K562 (cell line): ENCODE measurements around the gene TM7SF3. TPM values are rescaled to one million over a fixed set of nuclear protein-coding genes. Genes with fewer than 3 reads are reported as not detected.

Experiments used
- ATAC-seq: fragments of 200-7000 bp; cut with Tn5 transposase; 3 replicates; pipeline ENCODE4 v1.9.1; 2020; ENCODE audit warnings: moderate library complexity
- BruUV-seq: library from RNA; stranded (reverse); fragments of 400-500 nt; replicated peaks from 2 replicates; lab custom pipeline; 2021; lab: Mats Ljungman, UMichigan
- CTCF ChIA-PET: fragments of 300-600 bp; formaldehyde crosslinking; extraction: SDS; loops from one replicate; lab custom pipeline; 2021; ENCODE audit warnings: low intra/inter-chr PET ratio; lab: Yijun Ruan, JAX
- POLR2A ChIA-PET: fragments of 300-600, 350-650 bp; sonication (Branson Sonifier 250); formaldehyde crosslinking; extraction: SDS; loops from one replicate; lab custom pipeline; 2021; ENCODE audit warnings: antibody characterized with exemption, inconsistent platforms; lab: Yijun Ruan, JAX
- DNase-seq, 4 experiments: peaks; one replicate each; pipeline versions ENCODE4 v3.0.0 to v3.0.0-alpha.2; 2011 to 2018; ENCODE audit warnings: low spot score in 3 of 4, mixed read lengths in 3 of 4; ENCODE audit errors: extremely low read depth in 1 of 4
- FAIRE-seq: peaks from 2 replicates; lab custom pipeline; 2011; peaks lifted over from hg19 to GRCh38; lab: Jason Lieb, UNC
- H2AFZ ChIP-seq: 2 replicates; pipeline ENCODE4 v1.6.0; 2011; ENCODE audit warnings: low read depth, low read length, control low read depth, inconsistent platforms
- H3K27ac ChIP-seq: fragments of 200-600 bp; 3 replicates; pipeline ENCODE4 v1.8.0; 2011; ENCODE audit warnings: low read depth, mild to moderate bottlenecking, control low read depth, inconsistent platforms, low read length, moderate library complexity, mixed read lengths; ENCODE audit errors: extremely low read depth
- H3K27me3 ChIP-seq, 2 experiments: fragments of 300-600 bp in 1 of 2; 2 replicates in 1 of 2; 3 replicates in 1 of 2; pipeline versions ENCODE4 v1.6.0 to v1.8.0; 2011; ENCODE audit warnings: inconsistent platforms in 2 of 2, low read length in 2 of 2, mild to moderate bottlenecking in 1 of 2, mixed read lengths in 1 of 2, moderate library complexity in 1 of 2; ENCODE audit not compliant: control insufficient read depth in 2 of 2, insufficient read depth in 2 of 2
- H3K36me3 ChIP-seq: fragments of 300-600 bp; 3 replicates; pipeline ENCODE4 v1.8.0; 2011; ENCODE audit warnings: mild to moderate bottlenecking, low read length, inconsistent platforms; ENCODE audit not compliant: control insufficient read depth, insufficient read depth
- H3K4me1 ChIP-seq, 2 experiments: fragments of 200-600 bp in 1 of 2; replicated peaks in 1 of 2; 2 replicates in 1 of 2; 3 replicates in 1 of 2; pipeline versions ENCODE4 v1.5.1 to v1.8.0; 2011; ENCODE audit warnings: inconsistent platforms in 2 of 2, low read length in 2 of 2, mild to moderate bottlenecking in 1 of 2, mixed read lengths in 1 of 2, moderate library complexity in 1 of 2; ENCODE audit not compliant: control insufficient read depth in 2 of 2, insufficient read depth in 2 of 2
- H3K4me2 ChIP-seq: 2 replicates; pipeline ENCODE4 v1.6.1; 2011; ENCODE audit warnings: low read length, control low read depth, inconsistent platforms, mixed read lengths; ENCODE audit not compliant: insufficient read depth
- H3K4me3 ChIP-seq: fragments of 200-600 bp; sonication (generic), shearing (Covaris generic); 2 replicates; pipeline ENCODE4 v1.5.1; 2016; ENCODE audit warnings: control low read depth, inconsistent platforms
- H3K79me2 ChIP-seq: fragments of 200-600 bp; 3 replicates; pipeline ENCODE4 v1.8.0; 2011; ENCODE audit warnings: low read length, inconsistent platforms; ENCODE audit not compliant: control insufficient read depth, insufficient read depth
- H3K9ac ChIP-seq, 2 experiments: 2 replicates each; pipeline versions ENCODE4 v1.6.0 to v1.6.1; 2011; ENCODE audit warnings: low read depth in 2 of 2, low read length in 2 of 2, control low read depth in 1 of 2, inconsistent platforms in 1 of 2, mild to moderate bottlenecking in 1 of 2, mixed read lengths in 1 of 2; ENCODE audit not compliant: insufficient read depth in 1 of 2
- H3K9me1 ChIP-seq: one replicate; pipeline ENCODE4 v1.6.0; 2011; ENCODE audit warnings: inconsistent platforms, mild to moderate bottlenecking, low read length, moderate library complexity; ENCODE audit not compliant: control insufficient read depth, insufficient read depth
- H3K9me3 ChIP-seq: replicated peaks from 2 replicates; pipeline ENCODE4 v1.5.1; 2011; ENCODE audit warnings: low read depth, low read length, inconsistent platforms; ENCODE audit not compliant: control insufficient read depth, insufficient read depth
- H4K20me1 ChIP-seq: replicated peaks from 2 replicates; pipeline ENCODE4 v1.6.1; 2011; ENCODE audit warnings: low read length, inconsistent platforms, mixed read lengths; ENCODE audit not compliant: control insufficient read depth, insufficient read depth
- DNMT1 ChIP-seq: fragments of 450-650 bp; IDR thresholded peaks from 2 replicates; pipeline ENCODE4 v1.6.1; 2016; ENCODE audit warnings: antibody characterized with exemption, mild to moderate bottlenecking
- GABPA ChIP-seq: fragments of 200-800 bp; sonication (Bioruptor generic); conservative IDR thresholded peaks from 2 replicates; pipeline ENCODE4 v1.6.1; 2016; ENCODE audit warnings: low read depth, missing genetic modification characterization, missing compliant biosample characterization
- KLF1 ChIP-seq: fragments of 450-650 bp; IDR thresholded peaks from 2 replicates; pipeline ENCODE4 v1.6.1; 2016; ENCODE audit warnings: missing genetic modification characterization, missing compliant biosample characterization
- MEF2A ChIP-seq: IDR thresholded peaks from 2 replicates; pipeline ENCODE4 v1.6.1; 2011; ENCODE audit warnings: low read depth, mild to moderate bottlenecking, low read length, moderate library complexity; ENCODE audit not compliant: control insufficient read depth
- SPI1 ChIP-seq: IDR thresholded peaks from 2 replicates; pipeline ENCODE4 v1.6.1; 2011; ENCODE audit warnings: low read depth, low read length, control low read depth, borderline replicate concordance
- SRF ChIP-seq, 2 experiments: fragments of 250-450, 450-650 bp in 1 of 2; sonication (Bioruptor Pico) in 1 of 2; sonication (generic) in 1 of 2; formaldehyde crosslinking; IDR thresholded peaks; 2 replicates each; pipeline versions ENCODE4 v1.5.0 to v1.5.1; 2020 to 2022; ENCODE audit warnings: mild to moderate bottlenecking in 1 of 2, missing genetic modification reagents in 1 of 2
- ZNF274 ChIP-seq: IDR thresholded peaks from 2 replicates; pipeline ENCODE4 v1.6.1; 2011; ENCODE audit warnings: low read depth, mild to moderate bottlenecking, low read length, moderate library complexity, borderline replicate concordance
- ZNF431 ChIP-seq: sonication (generic); formaldehyde crosslinking; IDR thresholded peaks from 2 replicates; pipeline ENCODE4 v1.8.0; 2022; ENCODE audit warnings: mild to moderate bottlenecking, missing genetic modification reagents
- ZNF75A ChIP-seq: fragments of 450-650 bp; formaldehyde crosslinking; IDR thresholded peaks from 2 replicates; pipeline ENCODE4 v1.4.0; 2020; ENCODE audit warnings: mild to moderate bottlenecking
- WGBS: fragments of 100-300 bp; shearing (Covaris generic); methylation state at CpG from one replicate; pipeline ENCODE4 v1.1.6; 2016; ENCODE audit warnings: low coverage, mixed read lengths; ENCODE audit not compliant: insufficient coverage; ENCODE audit errors: missing lambda C conversion rate; 5-methylcytosine and 5-hydroxymethylcytosine counted together
- in situ Hi-C: fragments of 300-500 bp; cut with MboI; formaldehyde crosslinking; loops from 4 replicates; pipeline ENCODE4 v1.15.0; 2018; ENCODE audit warnings: inconsistent platforms, mixed read lengths
- intact Hi-C: fragments of 100-400 bp; cut with micrococcal nuclease; formaldehyde crosslinking; loops from 2 replicates; pipeline ENCODE4 v1.14.2; 2022
- polyA plus RNA-seq, 8 experiments: library from polyadenylated mRNA; depleted of rRNA in 4 of 8; stranded (reverse) in 5 of 8; unstranded in 3 of 8; fragments of >200 nt; fragmentation: Nextera tagmentation in 2 of 8; fragmentation: Illumina TruSeq in 1 of 8; extraction: Ambion mirVana in 2 of 8; extraction: Trizol in 1 of 8; gene quantifications; 2 replicates each; pipeline versions ENCODE4 v1.2.1 to v1.2.3, GENCODE V29; 2011 to 2014; ENCODE audit warnings: inconsistent platforms in 1 of 8, missing spikeins in 1 of 8
- total RNA-seq, 7 experiments: library from RNA; depleted of rRNA in 6 of 7; stranded (reverse); fragments of >200 nt in 6 of 7; fragmentation: Illumina TruSeq in 2 of 7; extraction: Trizol in 2 of 7; gene quantifications; 2 replicates each; pipeline versions ENCODE4 v1.2.1 to v1.2.3, GENCODE V29; 2011 to 2021; ENCODE audit warnings: low replicate concordance in 1 of 7
- TF ChIP-seq, protein P1 (sequence below): fragments of 150-350 bp; conservative IDR thresholded peaks from 2 replicates; pipeline ENCODE4 v1.6.1; 2014; ENCODE audit warnings: low read length
- TF ChIP-seq, protein P2 (sequence below): IDR thresholded peaks from 2 replicates; pipeline ENCODE4 v1.6.1; 2016; ENCODE audit warnings: missing genetic modification characterization, missing compliant biosample characterization

TM7SF3 gene
- total and polyA plus RNA-seq, 9 of the 15 experiments (the other 6 are each of a cell fraction or from before 2014, with no cell fraction given), result 9.3 to 90.4 (median 24.8) TPM

DNA sequence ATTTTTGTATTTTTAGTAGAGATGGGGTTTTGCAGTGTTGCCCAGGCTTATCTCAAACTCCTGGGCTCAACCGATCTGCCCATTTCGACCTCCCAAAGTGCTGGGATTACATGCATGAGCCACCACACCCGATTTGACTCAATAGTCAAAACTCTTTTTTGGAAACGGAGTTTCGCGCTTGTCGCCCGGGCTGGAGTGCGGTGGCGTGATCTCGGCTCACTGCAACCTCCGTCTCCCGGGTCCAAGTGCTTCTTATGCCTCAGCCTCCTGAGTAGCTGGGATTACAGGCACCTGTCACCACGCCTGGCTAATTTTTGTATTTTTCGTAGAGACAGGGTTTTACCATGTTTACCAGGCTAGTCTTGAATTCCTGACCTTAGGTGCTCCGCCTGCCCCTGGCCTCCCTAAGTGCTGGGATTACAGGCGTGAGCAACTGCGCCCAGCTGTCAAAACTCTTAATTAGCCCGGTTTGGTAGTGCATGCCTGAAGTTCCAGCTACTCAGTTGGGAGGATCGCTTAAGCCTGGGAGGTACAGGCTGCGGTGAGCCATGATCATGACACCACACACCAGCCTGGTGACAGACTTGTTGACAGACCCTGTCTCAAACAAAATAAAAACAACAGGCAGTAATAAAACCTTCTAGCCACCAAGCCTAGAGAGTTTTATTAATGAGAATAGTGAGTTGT is 20.6 kb upstream of the TM7SF3 start:
- H3K36me3 ChIP-seq, result peaks cover 28% of the 10 kb centered on the region; the same call in 2 of the 3 replicates
- H3K4me2 ChIP-seq, result no peak overlapping the region
- ATAC-seq (no peak), DNase-seq (no peak), FAIRE-seq (no peak)
- H3K79me2 ChIP-seq, result no peaks in the 10 kb centered on the region
- no peak overlapping the region for H3K9ac ChIP-seq
- H3K9me1 ChIP-seq, result no peaks in the 10 kb centered on the region
- no peak overlapping the region for H3K4me3 ChIP-seq
- TF ChIP-seq KLF1 (tag), result no peak
- H2AFZ ChIP-seq, result no peak overlapping the region
- H3K27ac ChIP-seq, result no peak overlapping the region
- BruUV-seq, result no TSS peak
- ChIA-PET CTCF (no interaction called here), POLR2A (interaction anchor here (1.0 kb wide), 1 partner anchor 12 kb away, joined by 3 read pairs; no protein-coding TSS in a partner anchor)
- H3K9me3 ChIP-seq, result no peaks in the 10 kb centered on the region
- no peaks in the 10 kb centered on the region for H4K20me1 ChIP-seq
- 83% methylated on average over 21 of the region's 21 CpGs for WGBS
- no peaks in the 10 kb centered on the region for H3K4me1 ChIP-seq
- in situ Hi-C loops (no loop called here), intact Hi-C loops (no loop called here)
- H3K27me3 ChIP-seq, result no peaks in the 10 kb centered on the region

DNA sequence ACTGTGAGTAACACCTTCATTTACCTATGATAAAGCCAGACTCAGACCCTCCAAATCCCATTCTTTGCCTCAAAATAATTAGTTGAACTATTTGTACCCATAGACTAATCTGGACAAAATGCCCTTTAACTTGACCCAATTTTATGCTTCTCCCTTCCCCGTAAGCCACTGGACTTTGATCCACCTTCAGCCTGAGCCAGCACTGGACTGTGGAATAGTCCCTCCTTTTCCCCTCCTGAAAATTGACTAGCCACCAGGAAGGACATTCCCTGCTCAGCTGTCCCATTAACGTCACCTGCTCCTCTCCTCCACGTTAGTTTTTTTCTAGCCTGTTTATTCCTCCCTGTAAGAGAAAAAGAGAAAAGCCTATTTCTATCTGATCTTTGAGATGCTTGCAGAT is 18.5 kb upstream of the TM7SF3 start:
- FAIRE-seq, result no peak
- TF ChIP-seq, protein P1, sequence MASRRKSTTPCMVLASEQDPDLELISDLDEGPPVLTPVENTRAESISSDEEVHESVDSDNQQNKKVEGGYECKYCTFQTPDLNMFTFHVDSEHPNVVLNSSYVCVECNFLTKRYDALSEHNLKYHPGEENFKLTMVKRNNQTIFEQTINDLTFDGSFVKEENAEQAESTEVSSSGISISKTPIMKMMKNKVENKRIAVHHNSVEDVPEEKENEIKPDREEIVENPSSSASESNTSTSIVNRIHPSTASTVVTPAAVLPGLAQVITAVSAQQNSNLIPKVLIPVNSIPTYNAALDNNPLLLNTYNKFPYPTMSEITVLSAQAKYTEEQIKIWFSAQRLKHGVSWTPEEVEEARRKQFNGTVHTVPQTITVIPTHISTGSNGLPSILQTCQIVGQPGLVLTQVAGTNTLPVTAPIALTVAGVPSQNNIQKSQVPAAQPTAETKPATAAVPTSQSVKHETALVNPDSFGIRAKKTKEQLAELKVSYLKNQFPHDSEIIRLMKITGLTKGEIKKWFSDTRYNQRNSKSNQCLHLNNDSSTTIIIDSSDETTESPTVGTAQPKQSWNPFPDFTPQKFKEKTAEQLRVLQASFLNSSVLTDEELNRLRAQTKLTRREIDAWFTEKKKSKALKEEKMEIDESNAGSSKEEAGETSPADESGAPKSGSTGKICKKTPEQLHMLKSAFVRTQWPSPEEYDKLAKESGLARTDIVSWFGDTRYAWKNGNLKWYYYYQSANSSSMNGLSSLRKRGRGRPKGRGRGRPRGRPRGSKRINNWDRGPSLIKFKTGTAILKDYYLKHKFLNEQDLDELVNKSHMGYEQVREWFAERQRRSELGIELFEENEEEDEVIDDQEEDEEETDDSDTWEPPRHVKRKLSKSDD, result no peak
- TF ChIP-seq, protein P2, sequence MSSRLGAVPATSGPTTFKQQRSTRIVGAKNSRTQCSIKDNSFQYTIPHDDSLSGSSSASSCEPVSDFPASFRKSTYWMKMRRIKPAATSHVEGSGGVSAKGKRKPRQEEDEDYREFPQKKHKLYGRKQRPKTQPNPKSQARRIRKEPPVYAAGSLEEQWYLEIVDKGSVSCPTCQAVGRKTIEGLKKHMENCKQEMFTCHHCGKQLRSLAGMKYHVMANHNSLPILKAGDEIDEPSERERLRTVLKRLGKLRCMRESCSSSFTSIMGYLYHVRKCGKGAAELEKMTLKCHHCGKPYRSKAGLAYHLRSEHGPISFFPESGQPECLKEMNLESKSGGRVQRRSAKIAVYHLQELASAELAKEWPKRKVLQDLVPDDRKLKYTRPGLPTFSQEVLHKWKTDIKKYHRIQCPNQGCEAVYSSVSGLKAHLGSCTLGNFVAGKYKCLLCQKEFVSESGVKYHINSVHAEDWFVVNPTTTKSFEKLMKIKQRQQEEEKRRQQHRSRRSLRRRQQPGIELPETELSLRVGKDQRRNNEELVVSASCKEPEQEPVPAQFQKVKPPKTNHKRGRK, result no peak
- TF ChIP-seq DNMT1, result no peak
- no peak for TF ChIP-seq ZNF431 (CRISPR knock-in tag)
- no peak for TF ChIP-seq ZNF75A (CRISPR knock-in tag)
- no peak for TF ChIP-seq SPI1
- no peak for TF ChIP-seq ZNF274
- no peak for TF ChIP-seq MEF2A
- TF ChIP-seq SRF (CRISPR knock-in tag; IDR thresholded peaks at IDR 0.05), result no peak
- no peak for TF ChIP-seq GABPA

More for the DNA sequence above, 18.5 kb upstream of the TM7SF3 start:
- Histone ChIP-seq H3K79me2 (no peaks in the 10 kb centered on the region), H3K4me1 (no peaks in the 10 kb centered on the region), H3K27ac (no peak overlapping the region), H3K9me1 (no peaks in the 10 kb centered on the region), H3K27me3 (no peaks in the 10 kb centered on the region), H3K4me3 (no peak overlapping the region), H2AFZ (no peak overlapping the region), H3K36me3 (peaks cover 48% of the 10 kb centered on the region), H3K4me2 (no peak overlapping the region), H3K9ac (no peak overlapping the region), H3K9me3 (no peaks in the 10 kb centered on the region), H4K20me1 (no peaks in the 10 kb centered on the region)
- intact Hi-C loops (no loop called here), in situ Hi-C loops (no loop called here)
- POLR2A ChIA-PET, result interaction anchor here (0.7 kb wide), 1 partner anchor 216 kb away, joined by 3 read pairs; no protein-coding TSS in a partner anchor
- CTCF ChIA-PET, result no interaction called here
- 75% methylated on average over 2 of the region's 3 CpGs for WGBS
- ATAC-seq (no peak), DNase-seq (no peak)
- BruUV-seq, result no TSS peak
